ENCODE results near the gene FOXI1.

The FOXI1 gene

GRCh38 chr5:170105642-170106611 lies at the start of gene FOXI1:
FOXI1 (plus strand) TSS chr5:170105897; CDS start chr5:170105958, 61 bp downstream.
- Mint-ChIP-seq H3K9me3 (no peaks in the 10 kb centered on the region), H3K27ac (no peak within 1 kb of the TSS), H3K4me3 (no peak within 1 kb of the TSS), H3K27me3 (peaks cover 5% of the 10 kb centered on the region), H3K36me3 (no peaks in the 10 kb centered on the region), H3K4me1 (no peaks in the 10 kb centered on the region)

DNA sequence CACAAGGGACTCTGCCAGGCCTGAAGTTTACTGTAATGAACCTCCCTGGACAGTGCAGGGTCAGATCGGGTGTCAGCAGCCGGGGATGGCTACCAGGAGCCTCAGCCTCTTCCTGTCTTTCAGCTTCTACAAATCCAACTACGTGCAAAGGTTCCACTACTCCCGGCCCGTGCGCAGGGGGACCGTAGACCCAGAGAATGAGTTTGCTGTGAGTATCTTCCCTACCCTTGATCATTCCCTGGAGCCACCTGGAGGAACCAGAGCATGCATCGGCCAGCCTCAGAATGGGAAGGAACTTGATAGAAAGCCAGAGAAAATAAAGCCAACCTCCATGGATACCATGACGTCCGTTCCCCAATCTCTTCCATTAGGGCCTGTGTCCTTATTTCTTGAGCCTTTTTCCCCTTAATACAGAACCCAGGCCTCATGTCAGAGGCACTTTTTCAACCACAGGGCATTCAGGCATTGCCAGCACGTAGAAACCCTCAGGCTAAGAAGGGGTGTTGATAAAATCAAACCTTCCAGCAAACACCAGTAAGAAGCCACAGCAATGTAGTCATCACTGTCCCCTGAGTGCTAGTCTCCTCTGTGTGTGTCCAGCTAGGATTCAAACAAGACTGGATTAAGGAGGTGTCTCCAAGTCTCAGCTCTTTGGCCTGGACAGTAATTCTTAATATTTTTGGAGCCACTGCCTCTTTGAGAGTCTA lies 49.0 kb upstream of the FOXI1 start:
- Mint-ChIP-seq H3K4me1 (no peaks in the 10 kb centered on the region), H3K36me3 (peaks cover 56% of the 10 kb centered on the region), H3K27me3 (no peaks in the 10 kb centered on the region), H3K9me3 (no peaks in the 10 kb centered on the region), H3K27ac (no peak overlapping the region), H3K4me3 (no peak overlapping the region)

DNA sequence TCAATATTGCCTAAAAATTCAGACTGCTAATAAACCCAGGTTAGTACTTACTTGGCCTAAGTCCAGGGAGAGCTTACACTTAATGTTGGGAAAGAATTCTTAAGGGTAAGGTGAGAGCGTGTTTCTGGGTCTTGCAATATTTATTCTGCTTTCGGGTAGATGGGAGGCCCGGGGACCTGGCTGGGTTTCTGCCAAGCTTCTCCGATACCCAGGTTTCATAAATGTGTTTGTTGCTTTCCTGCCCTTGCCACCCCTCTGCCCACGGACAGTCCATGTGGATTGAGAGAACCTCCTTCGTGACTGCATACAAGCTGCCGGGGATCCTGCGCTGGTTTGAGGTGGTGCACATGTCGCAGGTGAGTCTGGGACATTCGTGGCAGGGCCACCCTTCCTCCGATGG lies 48.4 kb upstream of the FOXI1 start:
- Mint-ChIP-seq H3K4me3 (no peak overlapping the region), H3K4me1 (no peaks in the 10 kb centered on the region), H3K9me3 (no peaks in the 10 kb centered on the region), H3K27me3 (no peaks in the 10 kb centered on the region), H3K36me3 (peaks cover 56% of the 10 kb centered on the region), H3K27ac (no peak overlapping the region)

- H3K27ac Mint-ChIP-seq = no peak overlapping the region
Observed at GRCh38 chr5:170059221-170059620, 46.5 kb upstream of the FOXI1 start.

GRCh38 chr5:170067152-170067551 lies 38.5 kb upstream of the FOXI1 start:
- no peak overlapping the region for H3K27ac Mint-ChIP-seq
- no peaks in the 10 kb centered on the region for H3K27me3 Mint-ChIP-seq
- no peaks in the 10 kb centered on the region for H3K9me3 Mint-ChIP-seq
- H3K4me3 Mint-ChIP-seq = no peak overlapping the region
- H3K4me1 Mint-ChIP-seq = no peaks in the 10 kb centered on the region
- H3K36me3 Mint-ChIP-seq = peaks cover 55% of the 10 kb centered on the region

More at GRCh38 chr5:170059221-170059620, 46.5 kb upstream of the FOXI1 start:
- Mint-ChIP-seq H3K27me3 (no peaks in the 10 kb centered on the region), H3K4me1 (no peaks in the 10 kb centered on the region), H3K36me3 (peaks cover 53% of the 10 kb centered on the region), H3K4me3 (no peak overlapping the region), H3K9me3 (no peaks in the 10 kb centered on the region)

- Mint-ChIP-seq H3K4me3 (no peak overlapping the region), H3K27ac (no peak overlapping the region), H3K9me3 (no peaks in the 10 kb centered on the region), H3K27me3 (no peaks in the 10 kb centered on the region), H3K36me3 (peaks cover 55% of the 10 kb centered on the region), H3K4me1 (no peaks in the 10 kb centered on the region)
Observed at GRCh38 chr5:170067574-170068170, 38.0 kb upstream of the FOXI1 start.

GRCh38 chr5:170069512-170069911 lies 36.2 kb upstream of the FOXI1 start:
- no peak overlapping the region for H3K4me3 Mint-ChIP-seq
- H3K36me3 Mint-ChIP-seq = peaks cover 52% of the 10 kb centered on the region
- H3K27ac Mint-ChIP-seq = no peak overlapping the region
- no peaks in the 10 kb centered on the region for H3K9me3 Mint-ChIP-seq
- H3K4me1 Mint-ChIP-seq = no peaks in the 10 kb centered on the region
- no peaks in the 10 kb centered on the region for H3K27me3 Mint-ChIP-seq

DNA sequence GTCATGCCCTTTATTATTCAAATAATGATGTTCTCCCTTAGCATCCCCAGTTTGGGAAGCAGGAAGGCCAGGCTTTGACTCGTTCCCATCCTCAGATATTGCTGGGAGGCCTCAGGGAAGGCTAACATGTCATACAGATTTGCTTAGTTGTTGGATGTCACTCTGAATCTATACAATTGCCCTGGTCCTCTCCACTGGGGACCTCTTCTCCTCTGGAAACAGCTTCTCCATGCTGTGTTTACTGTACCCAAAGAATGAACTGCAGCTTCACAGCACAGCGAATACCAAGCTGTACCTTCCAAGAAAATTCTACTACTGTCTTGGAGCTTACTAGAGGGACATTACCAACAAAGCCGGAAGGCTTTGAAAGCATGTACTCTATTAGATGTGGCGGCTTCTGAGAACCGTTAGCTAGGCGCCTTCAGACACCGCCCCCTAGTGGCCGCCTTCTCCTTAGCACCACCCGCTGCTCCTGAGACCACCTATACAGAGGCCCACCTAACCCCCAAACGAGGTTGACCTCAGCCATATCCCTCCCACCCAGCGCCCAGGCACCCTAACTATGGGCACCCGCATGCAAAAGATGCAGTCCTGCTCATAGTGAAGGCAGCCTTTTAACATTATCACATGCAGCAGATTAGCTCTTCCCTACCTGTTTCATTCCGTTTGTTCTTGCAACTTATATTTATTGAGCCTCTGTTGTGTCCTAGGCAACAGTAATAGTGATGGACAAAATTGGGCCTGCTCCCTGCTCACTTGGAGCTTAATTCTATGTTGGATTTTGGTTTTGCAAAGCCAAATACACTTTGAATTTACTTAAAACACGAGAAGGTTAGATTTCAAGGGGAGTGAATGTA lies 34.9 kb upstream of the FOXI1 start:
- Mint-ChIP-seq H3K36me3 (peaks cover 52% of the 10 kb centered on the region), H3K9me3 (no peaks in the 10 kb centered on the region), H3K4me3 (no peak overlapping the region), H3K4me1 (no peaks in the 10 kb centered on the region), H3K27ac (no peak overlapping the region), H3K27me3 (no peaks in the 10 kb centered on the region)

GRCh38 chr5:170071748-170072147 lies 33.9 kb upstream of the FOXI1 start:
- H3K27me3 Mint-ChIP-seq = no peaks in the 10 kb centered on the region
- H3K4me1 Mint-ChIP-seq = no peaks in the 10 kb centered on the region
- no peak overlapping the region for H3K4me3 Mint-ChIP-seq
- no peak overlapping the region for H3K27ac Mint-ChIP-seq
- H3K9me3 Mint-ChIP-seq = no peaks in the 10 kb centered on the region
- H3K36me3 Mint-ChIP-seq = peaks cover 48% of the 10 kb centered on the region

DNA sequence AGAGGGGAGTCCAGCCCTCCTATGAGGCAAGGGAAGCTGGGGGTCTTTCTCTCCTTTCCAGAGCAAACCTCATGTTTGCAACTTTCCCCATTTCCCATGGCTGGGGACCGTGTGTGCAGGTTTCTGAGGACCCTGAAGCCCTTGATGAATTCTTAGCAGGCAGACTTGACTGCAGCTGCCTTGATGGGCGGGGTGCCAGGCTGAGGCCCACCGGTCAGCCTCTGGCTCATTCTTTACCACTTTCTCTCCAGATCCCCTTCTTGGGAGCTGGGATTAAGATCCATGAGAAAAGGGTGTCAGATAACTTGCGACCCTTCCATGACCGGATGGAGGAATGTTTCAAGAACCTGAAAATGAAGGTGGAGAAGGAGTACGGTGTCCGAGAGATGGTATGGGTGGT lies 30.0 kb upstream of the FOXI1 start:
- Mint-ChIP-seq H3K36me3 (peaks cover 34% of the 10 kb centered on the region), H3K4me3 (no peak overlapping the region), H3K4me1 (no peaks in the 10 kb centered on the region), H3K9me3 (no peaks in the 10 kb centered on the region), H3K27ac (no peak overlapping the region), H3K27me3 (no peaks in the 10 kb centered on the region)

DNA sequence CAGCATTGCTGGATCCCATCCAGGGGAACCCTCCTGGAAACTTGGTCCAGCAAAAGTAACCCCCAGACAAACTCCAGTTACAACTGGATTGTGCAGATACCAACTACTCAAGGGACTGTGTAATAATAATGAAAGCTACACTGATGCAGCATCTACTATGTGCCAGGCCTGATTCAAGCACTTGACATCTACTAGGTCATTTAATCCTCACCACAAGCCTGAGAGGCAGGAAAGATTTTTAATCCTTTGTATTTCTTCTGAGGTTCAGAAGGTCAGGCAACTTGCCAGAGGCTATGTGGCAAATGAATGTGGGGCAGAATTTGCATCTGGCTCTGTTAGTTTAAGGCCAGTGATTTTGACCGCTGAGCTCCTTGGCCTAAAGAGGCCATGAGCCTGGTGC lies 29.5 kb upstream of the FOXI1 start:
- Mint-ChIP-seq H3K27ac (no peak overlapping the region), H3K27me3 (no peaks in the 10 kb centered on the region), H3K4me3 (no peak overlapping the region)

DNA sequence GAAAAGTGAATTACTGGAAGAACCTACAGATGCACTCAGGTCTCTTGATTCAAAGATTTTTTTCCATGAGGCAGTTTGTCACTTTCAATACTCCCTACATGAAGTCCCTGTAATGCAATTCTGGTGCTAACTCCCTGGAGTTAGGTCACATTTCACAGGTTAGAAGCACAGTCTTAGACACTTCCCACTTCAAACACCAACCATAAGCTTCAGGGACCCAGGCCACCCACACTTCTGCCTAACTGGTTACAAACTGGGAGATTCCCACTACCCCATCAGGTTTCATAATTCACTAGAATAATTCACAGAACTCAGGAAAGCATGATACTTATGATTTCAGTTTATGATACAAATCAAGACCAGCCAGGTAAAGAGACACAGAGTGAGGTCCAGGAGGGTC lies 29.0 kb upstream of the FOXI1 start:
- H3K4me3 Mint-ChIP-seq = no peak overlapping the region
- no peaks in the 10 kb centered on the region for H3K4me1 Mint-ChIP-seq
- no peaks in the 10 kb centered on the region for H3K27me3 Mint-ChIP-seq
- peaks cover 27% of the 10 kb centered on the region for H3K36me3 Mint-ChIP-seq
- H3K27ac Mint-ChIP-seq = no peak overlapping the region
- H3K9me3 Mint-ChIP-seq = no peaks in the 10 kb centered on the region

More for the DNA sequence above, 29.5 kb upstream of the FOXI1 start:
- Mint-ChIP-seq H3K36me3 (peaks cover 31% of the 10 kb centered on the region), H3K9me3 (no peaks in the 10 kb centered on the region), H3K4me1 (no peaks in the 10 kb centered on the region)

GRCh38 chr5:170077526-170077925 lies 28.2 kb upstream of the FOXI1 start:
- Mint-ChIP-seq H3K9me3 (no peaks in the 10 kb centered on the region), H3K4me1 (no peaks in the 10 kb centered on the region), H3K27me3 (no peaks in the 10 kb centered on the region), H3K4me3 (no peak overlapping the region), H3K27ac (no peak overlapping the region), H3K36me3 (peaks cover 30% of the 10 kb centered on the region)

GRCh38 chr5:170078458-170078857 lies 27.2 kb upstream of the FOXI1 start:
- Mint-ChIP-seq H3K9me3 (no peaks in the 10 kb centered on the region), H3K27me3 (no peaks in the 10 kb centered on the region), H3K4me3 (no peak overlapping the region), H3K4me1 (no peaks in the 10 kb centered on the region), H3K27ac (peak overlapping the region; percentile 35), H3K36me3 (peaks cover 29% of the 10 kb centered on the region)

DNA sequence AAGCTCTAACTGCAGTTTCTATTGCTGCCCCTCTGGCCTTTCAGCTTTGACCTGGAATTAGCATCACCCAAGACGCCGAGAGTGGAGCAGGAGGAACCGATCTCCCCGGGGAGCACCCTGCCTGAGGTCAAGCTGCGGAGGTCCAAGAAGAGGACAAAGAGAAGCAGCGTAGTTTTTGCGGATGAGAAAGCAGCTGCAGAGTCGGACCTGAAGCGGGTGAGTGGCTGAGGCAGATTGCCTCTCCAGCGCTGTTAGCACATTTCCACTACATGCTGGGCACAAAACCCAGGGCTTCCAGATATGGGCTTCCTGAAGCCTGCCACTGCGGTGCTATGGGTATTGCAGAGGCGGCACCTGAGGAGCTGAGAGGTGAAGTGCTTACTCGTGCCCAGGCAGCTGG lies 26.8 kb upstream of the FOXI1 start:
- H3K9me3 Mint-ChIP-seq = no peaks in the 10 kb centered on the region
- peaks cover 30% of the 10 kb centered on the region for H3K36me3 Mint-ChIP-seq
- peak overlapping the region; percentile 35 for H3K27ac Mint-ChIP-seq
- no peaks in the 10 kb centered on the region for H3K27me3 Mint-ChIP-seq
- H3K4me3 Mint-ChIP-seq = no peak overlapping the region
- H3K4me1 Mint-ChIP-seq = no peaks in the 10 kb centered on the region

Data from activated naive CD4-positive, alpha-beta T cell treated with anti-CD3 and anti-CD28 coated beads, Interleukin-2, amount 50 U/mL, for 24 hours (primary cell).